RKO (cell line): ENCODE results near the gene RPTOR.

Source experiments
- DNase-seq: peaks from one replicate; pipeline ENCODE4 v3.0.0-alpha.2; 2016; ENCODE audit warnings: low spot score

The RPTOR gene

GRCh38 chr17:80667462-80668277 lies 123.0 kb downstream of the RPTOR start:
- no peak for DNase-seq

- DNase-seq, result no peak
Observed at GRCh38 chr17:80668375-80669148, 123.9 kb downstream of the RPTOR start.

DNA sequence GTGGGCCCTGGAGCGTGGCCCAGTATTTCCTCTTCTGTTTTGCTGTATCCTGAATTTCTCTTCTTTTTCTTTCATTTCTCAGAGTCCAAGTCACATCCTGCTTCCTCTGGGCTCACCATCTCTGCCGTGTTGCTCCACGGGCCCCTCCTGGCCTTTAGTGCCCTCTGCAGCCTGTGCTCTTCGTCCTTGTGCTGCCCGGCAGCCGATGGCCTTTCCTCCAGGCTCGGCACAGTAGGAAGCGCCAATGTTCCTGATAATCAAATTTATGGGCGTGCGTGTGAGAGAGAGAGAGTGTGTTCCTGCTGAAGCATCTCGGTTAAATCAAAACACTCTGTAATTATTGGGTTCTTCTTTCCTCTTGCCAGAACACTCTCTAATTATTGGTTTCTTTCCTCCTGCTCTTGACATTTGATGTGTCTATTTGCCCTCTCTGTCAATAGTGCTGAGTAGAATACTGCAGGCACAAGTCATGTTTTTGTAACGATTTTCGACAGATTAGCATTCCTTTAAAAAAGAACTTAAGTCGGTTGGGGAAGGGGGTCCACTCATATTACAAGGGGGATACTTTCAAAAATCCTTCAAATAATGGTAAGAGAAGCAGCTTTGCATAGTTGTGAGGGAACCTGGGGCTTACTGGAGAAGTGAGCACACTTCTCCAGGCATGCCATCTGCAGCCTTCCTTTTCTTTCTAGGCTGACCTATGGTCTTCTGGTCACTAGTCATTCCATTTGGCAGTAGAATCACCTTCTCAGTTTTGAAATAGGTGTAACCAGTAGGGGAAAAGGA lies 126.6 kb downstream of the RPTOR start:
- no peak for DNase-seq

DNA sequence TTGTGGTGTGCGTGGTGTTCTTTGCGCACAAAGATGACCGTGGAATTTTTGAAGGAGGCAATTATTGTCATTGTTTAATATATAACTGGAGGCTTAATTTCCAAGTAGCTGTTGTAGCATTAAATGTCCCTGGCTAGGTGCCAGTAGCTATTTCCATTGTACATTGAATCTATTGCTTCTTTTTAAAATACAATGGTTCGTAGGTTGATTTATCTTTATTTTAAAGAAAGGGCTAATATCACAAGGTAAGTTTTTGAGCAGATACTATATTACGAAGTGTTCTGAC lies 127.1 kb downstream of the RPTOR start:
- DNase-seq, result no peak

DNA sequence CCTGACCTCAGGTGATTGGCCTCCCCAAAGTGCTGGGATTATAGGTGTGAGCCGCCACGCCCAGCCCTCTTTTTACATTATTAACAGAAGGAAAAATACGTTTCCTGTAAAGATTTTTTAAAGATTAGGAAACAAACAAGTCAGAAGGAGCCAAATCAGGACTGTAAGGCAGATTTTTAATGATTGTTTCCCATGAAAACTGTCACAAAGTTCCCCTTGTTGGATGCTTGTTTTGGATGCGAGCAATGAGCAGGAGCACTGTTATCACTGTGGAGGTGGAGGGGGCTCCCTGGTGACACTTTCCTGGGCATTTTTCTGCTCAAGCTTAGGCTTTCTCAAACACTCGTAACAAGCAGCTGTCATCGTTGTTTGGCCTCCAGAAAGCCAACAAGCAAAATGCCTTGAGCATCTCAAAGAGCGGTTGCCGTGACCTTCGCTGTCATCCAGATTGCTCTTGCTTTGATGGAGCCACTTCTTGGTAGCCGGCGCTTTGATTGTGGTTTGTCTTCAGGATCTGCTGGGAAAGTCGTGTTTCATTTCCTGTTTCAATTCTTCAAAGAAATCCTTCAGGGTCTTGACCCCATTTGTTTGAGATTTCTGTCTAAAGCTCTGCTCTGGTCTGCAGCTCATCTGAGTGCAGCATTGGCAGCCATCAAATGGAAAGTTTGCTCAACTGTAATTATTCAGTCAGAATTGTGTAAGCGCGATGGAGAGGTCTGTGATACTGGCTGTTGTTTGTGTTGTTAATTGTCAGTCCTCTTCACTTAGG lies 128.7 kb downstream of the RPTOR start:
- DNase-seq, result no peak

DNA sequence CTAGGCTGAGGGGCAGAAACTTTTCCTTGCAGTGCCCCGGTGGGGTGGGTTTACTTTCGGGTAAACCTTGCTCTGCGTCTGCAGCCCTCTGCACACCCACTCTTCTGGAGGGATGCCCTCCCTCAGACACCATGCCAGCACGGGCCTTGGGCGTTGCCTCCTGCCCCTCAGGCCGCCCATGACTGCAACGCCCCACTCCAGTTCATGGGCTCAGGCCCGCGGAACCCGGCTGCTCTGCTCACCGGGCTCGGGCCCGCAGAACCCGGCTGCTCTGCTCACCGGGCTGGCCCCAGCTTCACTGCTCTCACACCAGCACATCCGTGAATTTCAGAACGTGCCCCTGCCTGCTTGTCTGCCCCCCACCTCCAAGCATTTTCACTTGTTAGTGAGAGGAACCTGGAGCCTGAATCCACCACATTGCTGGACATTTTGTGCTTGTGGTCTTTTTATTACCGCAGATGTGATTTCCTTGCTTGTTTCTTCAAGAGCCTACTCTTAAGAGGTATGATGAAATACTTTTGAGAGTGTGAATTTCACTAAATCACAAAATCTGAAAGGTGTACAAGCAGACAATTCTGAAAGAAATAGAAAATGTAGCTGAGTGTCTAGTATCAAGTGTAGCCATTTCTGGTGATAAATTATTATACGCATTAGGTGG lies 130.9 kb downstream of the RPTOR start:
- DNase-seq, result no peak

GRCh38 chr17:80676096-80676466 lies 131.4 kb downstream of the RPTOR start:
- no peak for DNase-seq

DNA sequence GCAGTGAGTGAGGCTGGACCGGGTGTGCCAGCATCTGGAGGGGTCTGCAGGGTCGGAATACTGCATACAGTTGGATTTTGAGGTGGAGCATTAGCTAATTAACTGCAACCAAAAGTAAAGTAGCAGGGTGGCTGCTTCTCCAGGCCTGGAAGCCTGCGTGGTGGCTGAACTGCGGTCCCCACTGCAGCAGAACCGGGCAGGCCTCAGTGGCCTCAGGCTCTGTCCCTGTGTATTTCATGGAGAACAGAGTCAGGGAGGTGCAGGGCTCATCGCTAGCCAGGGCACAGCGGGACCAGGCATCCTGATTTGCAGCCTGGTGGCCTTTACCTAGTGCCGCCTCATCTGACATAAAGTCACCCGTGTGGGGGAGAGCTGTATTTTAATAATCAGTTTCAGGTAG lies 131.9 kb downstream of the RPTOR start:
- no peak for DNase-seq

DNA sequence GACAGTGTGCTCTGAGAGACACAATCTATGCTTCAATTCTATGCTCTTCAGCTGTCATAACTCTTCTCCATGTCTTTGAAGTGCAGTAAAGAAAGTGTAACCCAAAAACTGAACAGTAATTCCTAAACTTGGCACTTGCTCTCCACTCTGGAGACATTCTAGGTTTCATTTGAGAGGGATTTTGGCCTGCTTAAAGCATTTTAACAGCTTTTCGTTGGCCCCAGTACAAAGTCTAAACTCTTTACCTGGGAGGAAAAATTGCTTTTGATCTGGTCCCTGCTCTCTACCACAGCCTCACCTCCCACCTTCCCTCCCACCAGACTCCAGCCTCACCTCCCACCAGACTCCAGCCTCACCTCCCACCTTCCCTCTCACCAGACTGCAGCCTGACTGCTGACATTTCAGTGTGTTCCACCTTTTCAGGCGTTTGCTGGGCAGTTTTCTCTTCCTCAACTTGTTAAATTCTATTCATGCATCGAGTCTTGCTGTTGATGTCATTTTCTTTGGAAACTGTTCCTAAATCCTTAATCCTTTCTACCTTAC lies 132.6 kb downstream of the RPTOR start:
- DNase-seq, result no peak

DNA sequence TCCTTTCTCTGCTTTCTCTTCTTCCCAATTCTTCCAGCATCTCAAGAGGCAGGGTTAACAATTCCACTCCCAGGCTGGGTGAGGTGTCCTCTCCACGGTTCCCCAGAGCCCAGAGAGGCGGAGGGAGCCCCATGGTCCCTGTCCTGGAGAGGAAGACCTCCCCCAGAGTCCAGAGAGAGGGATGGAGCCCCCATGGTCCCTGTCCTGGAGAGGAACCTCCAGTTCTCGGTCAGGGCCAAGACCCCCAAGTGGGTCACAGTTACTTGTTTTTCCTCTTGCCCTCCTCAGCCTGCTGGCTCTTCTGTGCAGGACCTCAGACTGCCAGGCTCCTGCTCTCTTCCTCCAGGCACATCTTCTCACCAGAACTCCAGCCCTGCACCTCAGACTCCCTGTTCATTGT lies 135.2 kb downstream of the RPTOR start:
- DNase-seq, result no peak

- no peak for DNase-seq
Observed at GRCh38 chr17:80681215-80681614, 136.6 kb downstream of the RPTOR start.

DNA sequence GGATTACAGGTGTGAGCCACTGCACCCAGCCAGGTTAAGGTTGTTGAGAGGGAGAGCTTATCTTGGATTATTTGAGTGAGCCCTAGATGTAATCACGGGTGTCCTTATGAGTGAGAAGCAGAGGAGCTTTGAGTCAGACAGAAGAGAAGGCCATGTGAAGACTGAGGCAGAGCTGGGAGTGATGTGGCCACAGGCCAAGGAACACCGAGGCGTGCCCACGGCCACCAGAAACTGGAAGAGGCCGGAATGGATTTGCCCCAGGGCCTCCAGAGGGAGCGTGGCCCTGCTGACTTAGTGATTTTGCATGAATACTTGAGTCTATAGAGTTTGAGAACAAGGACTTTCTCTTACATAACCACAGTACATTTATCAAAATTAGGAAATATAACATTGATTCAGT lies 137.7 kb downstream of the RPTOR start:
- no peak for DNase-seq

DNA sequence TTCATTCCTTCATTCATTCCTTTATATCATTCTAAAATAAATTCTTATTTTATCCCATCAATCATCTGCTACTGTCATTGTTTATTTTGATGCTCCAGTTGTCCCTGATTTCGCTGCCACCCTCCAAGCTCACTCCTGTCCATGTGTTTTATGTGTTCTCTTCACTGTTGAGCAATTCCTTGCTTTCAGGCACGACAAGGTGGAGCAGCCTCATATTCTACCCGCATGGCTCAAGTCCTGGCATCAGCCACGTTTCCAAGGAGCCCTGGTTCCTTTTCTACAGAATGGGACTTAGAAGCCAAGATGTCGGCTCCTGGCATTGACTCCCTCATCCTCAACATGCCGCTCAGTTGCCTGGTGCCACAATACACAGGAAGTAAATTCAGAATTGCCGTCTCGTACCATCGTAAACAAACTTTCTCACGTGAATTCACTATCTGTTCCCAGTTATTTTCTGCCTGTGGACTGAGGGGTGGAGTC lies 139.0 kb downstream of the RPTOR start:
- no peak for DNase-seq

DNA sequence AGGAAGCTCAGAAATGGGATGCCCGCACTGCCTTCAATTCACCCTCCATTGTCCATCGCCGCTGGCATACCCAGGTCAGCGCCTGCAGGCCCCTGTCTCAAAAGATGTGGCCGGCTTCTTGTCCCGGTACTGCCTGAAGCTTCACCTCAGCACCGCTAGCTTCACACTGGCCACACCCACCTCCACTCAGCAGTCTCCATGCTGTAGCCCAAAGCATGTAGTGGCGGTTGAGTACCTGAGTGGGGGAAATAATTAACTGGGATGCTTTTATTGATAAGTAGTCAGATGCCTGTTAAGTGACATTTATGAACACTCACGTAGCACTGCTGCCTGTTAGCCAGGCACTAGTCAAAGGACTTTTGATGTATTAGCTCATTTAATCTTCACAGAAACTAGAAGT lies 143.2 kb downstream of the RPTOR start:
- no peak for DNase-seq

DNA sequence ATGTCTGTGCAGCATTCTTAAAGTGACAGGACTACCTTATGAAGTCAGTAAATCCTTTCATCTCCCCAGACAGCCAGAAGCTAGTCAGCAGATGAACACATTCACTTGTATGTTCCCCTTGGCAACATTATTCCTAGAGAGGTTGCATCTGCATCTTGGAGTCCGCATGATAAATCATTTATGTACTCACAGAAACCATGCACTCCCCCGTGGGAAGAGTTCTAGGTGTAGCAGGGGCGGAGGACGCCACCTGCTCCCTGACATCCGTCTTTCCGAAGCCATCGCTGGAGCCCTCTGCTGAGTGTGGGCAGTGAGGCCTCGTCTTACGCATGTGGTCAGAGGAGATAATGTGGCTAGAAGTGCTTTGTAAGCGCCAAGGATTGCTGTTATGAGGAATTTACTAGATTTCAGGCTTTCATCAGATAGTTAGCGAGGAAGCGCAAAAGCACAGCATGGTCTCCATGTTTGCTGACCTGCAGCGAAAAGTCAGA lies 144.5 kb downstream of the RPTOR start:
- DNase-seq, result no peak

DNA sequence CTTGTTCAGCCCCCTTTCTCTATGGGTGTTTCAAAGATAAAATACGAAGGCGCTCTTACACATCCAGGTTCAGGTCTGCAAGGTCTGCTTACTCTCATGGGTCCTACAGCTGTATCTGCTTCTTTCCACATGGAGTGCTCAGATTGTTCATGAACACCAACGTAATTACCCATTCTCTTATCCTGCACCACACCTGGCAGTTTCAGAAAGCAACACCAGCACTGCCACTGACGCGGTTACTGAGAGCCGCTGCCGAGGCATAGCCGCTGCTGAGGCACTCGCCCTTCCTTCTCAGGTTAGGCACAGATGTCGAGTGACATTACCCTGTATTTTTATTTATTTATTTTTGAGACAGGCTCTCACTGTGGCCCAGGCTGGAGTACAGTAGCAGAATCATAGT lies 147.1 kb downstream of the RPTOR start:
- no peak for DNase-seq

DNA sequence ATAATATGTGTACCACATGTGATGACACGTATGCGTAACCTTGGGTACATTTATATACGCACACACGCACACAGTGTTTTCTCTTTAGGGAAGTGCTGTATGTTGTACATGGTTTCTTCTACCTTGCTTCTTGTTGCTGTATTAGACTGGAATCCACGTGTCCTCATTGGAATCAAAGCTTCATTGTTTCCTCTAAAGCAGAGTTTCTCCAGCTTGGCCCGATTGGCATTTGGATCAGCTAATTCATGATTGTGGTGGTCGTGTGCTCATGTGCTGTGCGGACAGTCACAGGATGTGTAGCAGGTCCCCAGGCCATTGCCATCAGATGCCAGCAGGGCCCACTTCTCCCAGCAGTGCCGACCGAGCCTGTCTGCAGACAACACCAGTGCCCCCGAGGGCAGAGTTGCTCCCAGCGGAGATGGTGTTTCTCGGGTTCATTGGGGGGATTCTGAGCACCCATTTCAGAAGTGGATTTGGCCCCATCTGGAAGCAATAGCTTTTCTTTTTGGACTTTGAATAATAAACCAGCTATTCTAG lies 148.4 kb downstream of the RPTOR start:
- no peak for DNase-seq

DNA sequence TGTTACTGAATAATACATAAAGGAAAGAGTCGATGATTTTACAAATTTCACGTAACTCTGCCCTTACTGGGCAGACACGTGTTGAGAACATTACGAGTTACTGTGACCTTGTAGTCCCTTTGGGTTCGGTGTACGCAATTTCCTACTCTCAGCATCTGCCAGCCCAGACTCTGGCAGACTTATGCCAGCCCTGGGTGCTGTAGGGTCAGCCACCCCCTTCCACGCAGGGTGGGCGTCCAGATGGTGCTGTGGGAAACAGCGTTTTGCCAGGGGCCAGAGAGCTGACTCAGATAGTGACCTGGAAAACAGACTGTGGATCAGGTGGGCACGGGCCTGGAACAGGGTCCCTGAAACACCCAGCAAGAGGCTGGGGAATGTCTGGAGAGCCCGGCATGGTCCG lies 148.9 kb downstream of the RPTOR start:
- DNase-seq, result no peak

- DNase-seq, result no peak
Observed at GRCh38 chr17:80694085-80694991, 149.7 kb downstream of the RPTOR start.
